GM12865 (cell line): ENCODE data around the gene FTCDNL1.

ENCODE experiments used
- DNase-seq: peaks from one replicate; pipeline ENCODE4 v3.0.0; 2010; ENCODE audit warnings: low read depth
- H3K4me3 ChIP-seq: 2 replicates; pipeline ENCODE4 v1.5.1; 2011; ENCODE audit warnings: mild to moderate bottlenecking, low read depth, low read length, control low read depth
- CTCF ChIP-seq: IDR thresholded peaks from 2 replicates; pipeline ENCODE4 v1.5.1; 2011; ENCODE audit warnings: low read length, control low read depth, low read depth, inconsistent platforms; ENCODE audit not compliant: insufficient read depth; ENCODE audit errors: missing control alignments

FTCDNL1 gene

GRCh38 chr2:199765646-199766045 lies 85.3 kb downstream of the FTCDNL1 start:
- TF ChIP-seq CTCF = no peak
- no peak for DNase-seq
- H3K4me3 ChIP-seq = no peak overlapping the region

- DNase-seq = no peak
- H3K4me3 ChIP-seq = no peak overlapping the region
- no peak for TF ChIP-seq CTCF
Observed at GRCh38 chr2:199764273-199764800, 86.7 kb downstream of the FTCDNL1 start.

GRCh38 chr2:199762963-199763362 lies 88.0 kb downstream of the FTCDNL1 start:
- H3K4me3 ChIP-seq = no peak overlapping the region
- TF ChIP-seq CTCF = no peak
- DNase-seq = no peak

- no peak for TF ChIP-seq CTCF
- no peak for DNase-seq
- H3K4me3 ChIP-seq = no peak overlapping the region
Observed at GRCh38 chr2:199760574-199760973, 90.4 kb downstream of the FTCDNL1 start.

- H3K4me3 ChIP-seq = no peak overlapping the region
- DNase-seq = no peak
- TF ChIP-seq CTCF = no peak
Observed at GRCh38 chr2:199757233-199757870, 93.6 kb downstream of the FTCDNL1 start.

- DNase-seq = no peak
- no peak overlapping the region for H3K4me3 ChIP-seq
- TF ChIP-seq CTCF = no peak
Observed at GRCh38 chr2:199756743-199757142, 94.2 kb downstream of the FTCDNL1 start.

- H3K4me3 ChIP-seq = no peak overlapping the region
- no peak for DNase-seq
- TF ChIP-seq CTCF = no peak
Observed at GRCh38 chr2:199756211-199756610, 94.8 kb downstream of the FTCDNL1 start.
